H1 (cell line): ENCODE measurements around the gene BTBD7. TPM values are rescaled to one million over a fixed set of nuclear protein-coding genes. Genes with fewer than 3 reads are reported as not detected.

Experiments used
- CTCF ChIA-PET: fragments of 300-600 bp; sonication (Branson Sonifier 250); formaldehyde crosslinking; loops from one replicate; lab custom pipeline; 2021; ENCODE audit not compliant: partially characterized antibody; lab: Charles Lee
- POLR2A ChIA-PET: fragments of 300-600 bp; sonication (Branson Sonifier 250); formaldehyde crosslinking; loops from one replicate; lab custom pipeline; 2021; ENCODE audit warnings: inconsistent platforms; ENCODE audit not compliant: partially characterized antibody; lab: Charles Lee
- DNase-seq, 2 experiments: peaks; one replicate each; pipeline versions ENCODE4 v3.0.0 to v3.0.0-alpha.2; 2010 to 2022; ENCODE audit warnings: low spot score in 2 of 2, low read depth in 1 of 2, mixed read lengths in 1 of 2
- FAIRE-seq: peaks from 2 replicates; lab custom pipeline; 2011; peaks lifted over from hg19 to GRCh38; lab: Jason Lieb, UNC
- H2AFZ ChIP-seq: 2 replicates; pipeline ENCODE4 v1.8.1; 2012; ENCODE audit warnings: low read length, inconsistent platforms
- H2AK5ac ChIP-seq: 2 replicates; pipeline ENCODE4 v1.6.1; 2013; ENCODE audit warnings: low read depth, low read length
- H2BK120ac ChIP-seq: replicated peaks from 2 replicates; pipeline ENCODE3; 2013; ENCODE audit warnings: low read depth, low read length, inconsistent platforms
- H2BK12ac ChIP-seq: 2 replicates; pipeline ENCODE4 v1.6.1; 2013; ENCODE audit warnings: low read depth, low read length
- H2BK15ac ChIP-seq: 2 replicates; pipeline ENCODE4 v1.6.1; 2013; ENCODE audit warnings: low read length
- H2BK20ac ChIP-seq: 2 replicates; pipeline ENCODE4 v1.6.1; 2013; ENCODE audit warnings: low read length
- H2BK5ac ChIP-seq: 2 replicates; pipeline ENCODE4 v1.6.1; 2013; ENCODE audit warnings: low read depth, low read length
- H3K14ac ChIP-seq: 2 replicates; pipeline ENCODE4 v1.6.1; 2013; ENCODE audit warnings: inconsistent platforms; ENCODE audit not compliant: insufficient read length
- H3K18ac ChIP-seq: 2 replicates; pipeline ENCODE4 v1.6.1; 2013; ENCODE audit warnings: low read length; ENCODE audit errors: extremely low read depth
- H3K23ac ChIP-seq: 2 replicates; pipeline ENCODE4 v1.6.1; 2013; ENCODE audit warnings: inconsistent platforms; ENCODE audit not compliant: insufficient read length
- H3K23me2 ChIP-seq: 2 replicates; pipeline ENCODE4 v1.6.1; 2013; ENCODE audit warnings: low read depth, low read length
- H3K27ac ChIP-seq: 2 replicates; pipeline ENCODE4 v1.6.1; 2011; ENCODE audit warnings: low read depth, low read length, inconsistent platforms
- H3K27me3 ChIP-seq, 4 experiments: replicated peaks in 1 of 4; 1 replicate in 1 of 4; 2 replicates in 3 of 4; pipeline versions ENCODE4 v1.6.1 to v1.8.1; 2011 to 2013; ENCODE audit warnings: low read length in 3 of 4, mild to moderate bottlenecking in 3 of 4, inconsistent platforms in 2 of 4, mixed read lengths in 2 of 4, moderate library complexity in 1 of 4; ENCODE audit not compliant: control insufficient read depth in 3 of 4, insufficient read depth in 3 of 4; ENCODE audit errors: extremely low read depth in 1 of 4
- H3K36me3 ChIP-seq, 4 experiments: 2 replicates each; pipeline versions ENCODE4 v1.6.1 to v1.8.1; 2011 to 2013; ENCODE audit warnings: mild to moderate bottlenecking in 4 of 4, low read length in 3 of 4, moderate library complexity in 2 of 4, control low read depth in 1 of 4, inconsistent platforms in 1 of 4; ENCODE audit not compliant: insufficient read depth in 4 of 4, control insufficient read depth in 2 of 4
- H3K4ac ChIP-seq: replicated peaks from 2 replicates; pipeline ENCODE3; 2013; ENCODE audit warnings: low read length, low read depth, mixed read lengths, inconsistent platforms; ENCODE audit not compliant: insufficient read length
- H3K4me1 ChIP-seq, 4 experiments: replicated peaks in 1 of 4; 1 replicate in 1 of 4; 2 replicates in 3 of 4; pipeline versions ENCODE4 v1.6.1 to v1.8.1; 2011 to 2013; ENCODE audit warnings: low read length in 3 of 4, inconsistent platforms in 2 of 4, mixed read lengths in 1 of 4; ENCODE audit not compliant: insufficient read depth in 4 of 4, control insufficient read depth in 3 of 4
- H3K4me2 ChIP-seq, 2 experiments: 2 replicates each; pipeline versions ENCODE4 v1.6.1 to v1.8.1; 2011 to 2013; ENCODE audit warnings: low read depth in 2 of 2, low read length in 2 of 2, control low read depth in 1 of 2, inconsistent platforms in 1 of 2, mild to moderate bottlenecking in 1 of 2; ENCODE audit not compliant: insufficient read depth in 1 of 2
- H3K4me3 ChIP-seq, 4 experiments: fragments of 200-600, 300-600 bp in 1 of 4; sonication (generic), shearing (Covaris generic), sonication (Bioruptor Twin) in 1 of 4; 2 replicates each; pipeline versions ENCODE4 v1.5.1 to v1.8.1; 2011 to 2016; ENCODE audit warnings: low read length in 4 of 4, low read depth in 3 of 4, control low read depth in 2 of 4, inconsistent platforms in 2 of 4, mild to moderate bottlenecking in 2 of 4, mixed read lengths in 1 of 4, moderate library complexity in 1 of 4; ENCODE audit not compliant: insufficient read depth in 2 of 4; ENCODE audit errors: extremely low read depth in 1 of 4
- H3K56ac ChIP-seq: replicated peaks from 2 replicates; pipeline ENCODE3; 2013; ENCODE audit warnings: low read depth, mild to moderate bottlenecking, mixed read lengths, low read length, inconsistent platforms; ENCODE audit not compliant: insufficient read length
- H3K79me1 ChIP-seq: 2 replicates; pipeline ENCODE4 v1.6.1; 2013; ENCODE audit warnings: low read depth, low read length, control low read depth
- H3K79me2 ChIP-seq, 2 experiments: 2 replicates each; pipeline versions ENCODE4 v1.6.1 to v1.8.1; 2012 to 2013; ENCODE audit warnings: low read length in 2 of 2, mild to moderate bottlenecking in 2 of 2, inconsistent platforms in 1 of 2; ENCODE audit not compliant: insufficient read depth in 2 of 2, control insufficient read depth in 1 of 2
- H3K9ac ChIP-seq, 4 experiments: replicated peaks in 1 of 4; 1 replicate in 1 of 4; 2 replicates in 3 of 4; pipeline versions ENCODE4 v1.6.1 to v1.8.1; 2011 to 2013; ENCODE audit warnings: low read depth in 3 of 4, low read length in 3 of 4, control low read depth in 2 of 4, mild to moderate bottlenecking in 2 of 4, moderate library complexity in 2 of 4, inconsistent platforms in 1 of 4; ENCODE audit errors: extremely low read depth in 1 of 4
- H3K9me3 ChIP-seq, 2 experiments: 2 replicates each; pipeline versions ENCODE4 v1.6.1 to v1.8.1; 2012 to 2013; ENCODE audit warnings: mild to moderate bottlenecking in 2 of 2, moderate library complexity in 2 of 2, control low read depth in 1 of 2, inconsistent platforms in 1 of 2, low read depth in 1 of 2, low read length in 1 of 2, mixed read lengths in 1 of 2; ENCODE audit not compliant: insufficient read depth in 2 of 2
- H4K20me1 ChIP-seq, 2 experiments: replicated peaks in 1 of 2; 2 replicates each; pipeline versions ENCODE3 to v1.8.1; 2011 to 2013; ENCODE audit warnings: inconsistent platforms in 2 of 2, low read length in 2 of 2, mild to moderate bottlenecking in 1 of 2; ENCODE audit not compliant: insufficient read depth in 2 of 2, control insufficient read depth in 1 of 2
- H4K5ac ChIP-seq: 2 replicates; pipeline ENCODE4 v1.6.1; 2013; ENCODE audit warnings: low read length, low read depth, mixed read lengths, inconsistent platforms; ENCODE audit not compliant: insufficient read length
- H4K8ac ChIP-seq: 2 replicates; pipeline ENCODE4 v1.8.0; 2013; ENCODE audit warnings: mild to moderate bottlenecking, moderate library complexity, low read length, inconsistent platforms; ENCODE audit not compliant: insufficient read depth; ENCODE audit errors: extremely low read depth
- H4K91ac ChIP-seq: replicated peaks from 2 replicates; pipeline ENCODE3; 2013; ENCODE audit warnings: low read length, mixed read lengths, inconsistent platforms; ENCODE audit not compliant: insufficient read length
- ASH2L ChIP-seq: fragments of 200-600, 300-600 bp; sonication (generic); IDR thresholded peaks from one replicate; pipeline ENCODE4 v1.7.1; 2017; ENCODE audit warnings: low read length
- BACH1 ChIP-seq: IDR thresholded peaks from 2 replicates; pipeline ENCODE4 v1.6.1; 2012; ENCODE audit warnings: low read length, improper control_type of control experiment
- BRCA1 ChIP-seq: IDR thresholded peaks from 2 replicates; pipeline ENCODE4 v1.6.1; 2012; ENCODE audit warnings: low read depth, low read length, improper control_type of control experiment
- CTBP2 ChIP-seq: IDR thresholded peaks from 2 replicates; pipeline ENCODE4 v1.7.0; 2011; ENCODE audit warnings: borderline replicate concordance, mild to moderate bottlenecking, moderate library complexity, mixed read lengths, low read length; ENCODE audit not compliant: insufficient read depth, insufficient read length
- EP300 ChIP-seq, 2 experiments: IDR thresholded peaks; 1 replicate in 1 of 2; 2 replicates in 1 of 2; pipeline ENCODE4 v1.6.1; 2011 to 2012; ENCODE audit warnings: low read depth in 2 of 2, low read length in 2 of 2, mild to moderate bottlenecking in 2 of 2, borderline replicate concordance in 1 of 2, inconsistent platforms in 1 of 2, moderate library complexity in 1 of 2
- MAFK ChIP-seq: IDR thresholded peaks from 2 replicates; pipeline ENCODE4 v1.6.1; 2012; ENCODE audit warnings: low read depth, mild to moderate bottlenecking, improper control_type of control experiment, low read length
- RAD21 ChIP-seq, 2 experiments: IDR thresholded peaks in 1 of 2; conservative IDR thresholded peaks in 1 of 2; 2 replicates each; pipeline ENCODE4 v1.6.1; 2011; ENCODE audit warnings: low read depth in 2 of 2, low read length in 2 of 2, improper control_type of control experiment in 1 of 2, inconsistent platforms in 1 of 2, mild to moderate bottlenecking in 1 of 2, moderate library complexity in 1 of 2
- SP4 ChIP-seq: IDR thresholded peaks from 2 replicates; pipeline ENCODE4 v1.6.1; 2012; ENCODE audit warnings: low read length, inconsistent platforms
- YY1 ChIP-seq: IDR thresholded peaks from 2 replicates; pipeline ENCODE4 v1.6.1; 2011; ENCODE audit warnings: low read depth, mild to moderate bottlenecking, low read length
- WGBS, 2 experiments: shearing (Covaris generic) in 1 of 2; methylation state at CpG; one replicate each; pipeline versions ENCODE4 v1.1.6 to v1.1.7; 2013 to 2015; ENCODE audit warnings: low lambda C conversion rate in 2 of 2, mixed read lengths in 2 of 2, inconsistent platforms in 1 of 2, low coverage in 1 of 2, missing lambda C conversion rate in 1 of 2; ENCODE audit not compliant: insufficient replicate concordance in 2 of 2, insufficient coverage in 1 of 2, insufficient read length in 1 of 2; ENCODE audit errors: extremely low coverage in 1 of 2, missing lambda C conversion rate in 1 of 2; 5-methylcytosine and 5-hydroxymethylcytosine counted together
- polyA plus RNA-seq, 7 experiments: library from polyadenylated mRNA; depleted of rRNA in 3 of 7; stranded (reverse) in 5 of 7; unstranded in 2 of 7; fragments of >200 nt in 5 of 7; fragments of 200-250 nt in 2 of 7; gene quantifications; 1 replicate in 5 of 7; 2 replicates in 1 of 7; 4 replicates in 1 of 7; pipeline versions ENCODE4 v1.2.1 to v1.2.3, GENCODE V29; 2011 to 2013; ENCODE audit warnings: missing spikeins in 2 of 7, mixed read lengths in 2 of 7
- total RNA-seq: library from RNA; stranded (reverse); fragmentation: NEBNext Ultra II Directional; extraction: Animal tissue kit (Norgen Biotek cat#: 25700); gene quantifications from 2 replicates; pipeline ENCODE4 v1.2.1, GENCODE V29; 2021
- TF ChIP-seq, protein P1 (sequence below), 3 experiments: IDR thresholded peaks; 1 replicate in 2 of 3; 2 replicates in 1 of 3; pipeline versions ENCODE4 v1.5.1 to v1.6.1; 2011; ENCODE audit warnings: low read length in 3 of 3, mild to moderate bottlenecking in 3 of 3, inconsistent platforms in 2 of 3, low read depth in 1 of 3, moderate library complexity in 1 of 3; ENCODE audit not compliant: insufficient read depth in 1 of 3; ENCODE audit errors: control extremely low read depth in 1 of 3

BTBD7 gene
- total and polyA plus RNA-seq, 2 of the 8 experiments (the other 6 are each of a cell fraction or from before 2014, with no cell fraction given), result 12.1 to 46.1 TPM

DNA sequence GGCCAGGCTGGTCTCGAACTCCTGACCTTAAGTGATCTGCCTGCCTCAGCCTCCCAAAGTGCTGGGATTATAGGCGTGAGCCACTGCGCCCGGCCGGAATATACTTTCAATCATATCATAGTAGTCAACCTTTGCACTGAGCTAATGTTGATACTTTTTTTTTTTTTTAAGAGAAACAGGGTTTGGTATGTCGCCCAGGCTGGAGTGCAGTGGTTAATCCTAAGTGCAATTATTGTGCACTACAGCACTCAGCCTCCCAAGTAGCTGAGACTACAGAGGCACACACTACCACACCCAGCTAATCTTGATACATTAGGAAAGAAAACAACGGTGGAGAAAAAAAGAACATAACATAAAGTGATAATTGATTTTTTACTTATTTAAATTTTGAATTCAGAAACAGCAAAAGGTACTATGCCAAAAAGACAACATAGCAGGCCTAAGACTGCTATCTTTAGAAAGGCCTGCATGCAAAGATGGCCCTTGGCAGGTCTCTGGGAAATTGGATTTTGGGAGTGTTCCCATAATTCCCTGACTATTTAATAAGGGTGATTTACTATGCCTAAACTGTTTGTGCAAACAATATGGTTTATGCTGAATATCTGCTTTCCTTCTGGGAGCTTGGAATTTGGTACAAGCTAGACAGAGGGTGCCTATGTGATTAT is 15.5 kb downstream of the BTBD7 start:
- no peak overlapping the region for H3K27ac ChIP-seq
- H3K9me3 ChIP-seq, result no peaks in the 10 kb centered on the region
- peaks cover 8% of the 10 kb centered on the region for H3K79me1 ChIP-seq
- no peak overlapping the region for H3K9ac ChIP-seq
- no peak overlapping the region for H2BK20ac ChIP-seq
- peaks cover 0 to 14% (median 6%) of the 10 kb centered on the region in 4 experiments; a peak in 6 of 7 replicates for H3K4me1 ChIP-seq
- FAIRE-seq, result no peak
- no peak overlapping the region for H4K5ac ChIP-seq
- H3K4me2 ChIP-seq, result no peak overlapping the region
- H3K27me3 ChIP-seq, result no peaks in the 10 kb centered on the region
- H2BK12ac ChIP-seq, result no peak overlapping the region
- WGBS, 2 experiments, result 93% methylated on average over 7 of the region's 7 CpGs; no CpG with 5 or more reads in 1 of the 2 experiments
- H2BK5ac ChIP-seq, result no peak overlapping the region
- no peak overlapping the region for H2AFZ ChIP-seq
- H2BK15ac ChIP-seq, result no peak overlapping the region
- no peak overlapping the region for H3K4ac ChIP-seq
- no peak overlapping the region for H3K18ac ChIP-seq
- no peak overlapping the region for H3K23ac ChIP-seq
- H4K91ac ChIP-seq, result no peak overlapping the region
- no peak overlapping the region for H3K14ac ChIP-seq
- no peak overlapping the region for H2AK5ac ChIP-seq
- no peak for DNase-seq
- no peak overlapping the region for H3K4me3 ChIP-seq
- ChIA-PET CTCF (interaction anchor here (0.6 to 1.5 kb wide), 4 partner anchors 15 to 118 kb away, joined by 3 to 7 read pairs (median 3); no protein-coding TSS in a partner anchor), POLR2A (interaction anchor here (0.8 to 1.8 kb wide), 2 partner anchors 12 to 15 kb away, joined by 3 to 5 read pairs; no protein-coding TSS in a partner anchor)
- no peaks in the 10 kb centered on the region for H3K23me2 ChIP-seq
- no peak overlapping the region for H4K8ac ChIP-seq
- H4K20me1 ChIP-seq, result peaks cover 0 to 5% of the 10 kb centered on the region in 2 experiments
- no peak overlapping the region for H2BK120ac ChIP-seq
- H3K79me2 ChIP-seq, result peaks cover 4 to 96% of the 10 kb centered on the region in 2 experiments; a peak in 2 of 4 replicates
- H3K56ac ChIP-seq, result no peak overlapping the region
- H3K36me3 ChIP-seq, result no peaks in the 10 kb centered on the region
- TF ChIP-seq EP300 (IDR thresholded peaks at IDR 0.05; ENCODE audit: borderline replicate concordance in 1 of 2, low read depth in 2 of 2, low read length in 2 of 2) (no peak), YY1 (no peak), CTBP2 (no peak), SP4 (no peak), ASH2L (no peak), BACH1 (no peak), RAD21 (IDR thresholded peaks at IDR 0.05 in 1 of 2, conservative IDR thresholded peaks at IDR 0.05 in 1 of 2; ENCODE audit: low read depth in 2 of 2, low read length in 2 of 2) (no peak), BRCA1 (no peak), MAFK (no peak)
- TF ChIP-seq, protein P1, sequence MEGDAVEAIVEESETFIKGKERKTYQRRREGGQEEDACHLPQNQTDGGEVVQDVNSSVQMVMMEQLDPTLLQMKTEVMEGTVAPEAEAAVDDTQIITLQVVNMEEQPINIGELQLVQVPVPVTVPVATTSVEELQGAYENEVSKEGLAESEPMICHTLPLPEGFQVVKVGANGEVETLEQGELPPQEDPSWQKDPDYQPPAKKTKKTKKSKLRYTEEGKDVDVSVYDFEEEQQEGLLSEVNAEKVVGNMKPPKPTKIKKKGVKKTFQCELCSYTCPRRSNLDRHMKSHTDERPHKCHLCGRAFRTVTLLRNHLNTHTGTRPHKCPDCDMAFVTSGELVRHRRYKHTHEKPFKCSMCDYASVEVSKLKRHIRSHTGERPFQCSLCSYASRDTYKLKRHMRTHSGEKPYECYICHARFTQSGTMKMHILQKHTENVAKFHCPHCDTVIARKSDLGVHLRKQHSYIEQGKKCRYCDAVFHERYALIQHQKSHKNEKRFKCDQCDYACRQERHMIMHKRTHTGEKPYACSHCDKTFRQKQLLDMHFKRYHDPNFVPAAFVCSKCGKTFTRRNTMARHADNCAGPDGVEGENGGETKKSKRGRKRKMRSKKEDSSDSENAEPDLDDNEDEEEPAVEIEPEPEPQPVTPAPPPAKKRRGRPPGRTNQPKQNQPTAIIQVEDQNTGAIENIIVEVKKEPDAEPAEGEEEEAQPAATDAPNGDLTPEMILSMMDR (IDR thresholded peaks at IDR 0.05; ENCODE audit: control extremely low read depth in 1 of 3, insufficient read depth in 1 of 3, low read depth in 1 of 3, low read length in 3 of 3), result no peak
